ENCODE results near the gene PARD3B. TPM values are rescaled to one million over a fixed set of nuclear protein-coding genes. Genes with fewer than 3 reads are reported as not detected.

Gene PARD3B
- total and polyA plus RNA-seq, 10 of the 15 experiments (the other 5 are each of a cell fraction or from before 2014, with no cell fraction given), result 0.01 to 0.54 (median 0.07) TPM; not detected in 7

DNA sequence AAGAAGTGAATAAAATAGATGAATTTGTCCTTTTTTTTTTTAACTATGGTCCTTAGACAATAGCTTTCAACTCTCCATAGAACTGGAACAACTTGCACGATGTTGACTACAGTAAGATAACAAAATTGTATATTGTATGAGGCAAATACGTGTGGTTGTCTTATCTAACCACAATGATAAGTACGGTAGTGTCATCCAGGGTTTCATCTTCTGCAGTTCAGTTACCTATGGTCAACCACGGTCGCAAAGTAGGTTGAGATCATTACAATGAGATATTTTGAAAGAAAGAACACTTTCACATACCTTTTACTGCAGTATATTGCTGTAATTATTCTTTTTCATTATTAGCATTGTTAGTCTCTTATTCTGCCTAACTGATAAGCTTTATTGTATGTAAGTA is 295.2 kb downstream of the PARD3B start:
- intact Hi-C loops (cut with micrococcal nuclease; ENCODE audit: unreplicated experiment), result no loop called here
- TF ChIP-seq SMARCA5 (IDR thresholded peaks at IDR 0.05) (no peak), MEF2A (IDR thresholded peaks at IDR 0.05; ENCODE audit: insufficient read depth, low read depth, low read length) (no peak), BCL11A (IDR thresholded peaks at IDR 0.05; ENCODE audit: low read depth, low read length) (no peak), RB1 (IDR thresholded peaks at IDR 0.05; ENCODE audit: borderline replicate concordance) (no peak), CHD2 (IDR thresholded peaks at IDR 0.05; ENCODE audit: borderline replicate concordance, low read depth, low read length) (no peak), PAX8 (IDR thresholded peaks at IDR 0.05) (no peak), FOXK2 (IDR thresholded peaks at IDR 0.05) (no peak), EED (IDR thresholded peaks at IDR 0.05; ENCODE audit: low read depth) (no peak), BRCA1 (IDR thresholded peaks at IDR 0.05; ENCODE audit: low read depth, low read length) (no peak), SPI1 (IDR thresholded peaks at IDR 0.05; ENCODE audit: borderline replicate concordance, insufficient read depth, low read depth, low read length) (no peak), HCFC1 (IDR thresholded peaks at IDR 0.05; ENCODE audit: low read length) (no peak), RFX5 (IDR thresholded peaks at IDR 0.05; ENCODE audit: low read depth, low read length) (no peak), NFIC (IDR thresholded peaks at IDR 0.05; ENCODE audit: low read depth, low read length) (no peak), ZNF217 (IDR thresholded peaks at IDR 0.05) (no peak), TCF7 (IDR thresholded peaks at IDR 0.05; ENCODE audit: borderline replicate concordance) (no peak), NFYB (IDR thresholded peaks at IDR 0.05; ENCODE audit: insufficient read depth, low read depth, low read length) (no peak), PBX3 (IDR thresholded peaks at IDR 0.05; ENCODE audit: insufficient replicate concordance, low read depth, low read length) (no peak)
- TF ChIP-seq, protein P1, sequence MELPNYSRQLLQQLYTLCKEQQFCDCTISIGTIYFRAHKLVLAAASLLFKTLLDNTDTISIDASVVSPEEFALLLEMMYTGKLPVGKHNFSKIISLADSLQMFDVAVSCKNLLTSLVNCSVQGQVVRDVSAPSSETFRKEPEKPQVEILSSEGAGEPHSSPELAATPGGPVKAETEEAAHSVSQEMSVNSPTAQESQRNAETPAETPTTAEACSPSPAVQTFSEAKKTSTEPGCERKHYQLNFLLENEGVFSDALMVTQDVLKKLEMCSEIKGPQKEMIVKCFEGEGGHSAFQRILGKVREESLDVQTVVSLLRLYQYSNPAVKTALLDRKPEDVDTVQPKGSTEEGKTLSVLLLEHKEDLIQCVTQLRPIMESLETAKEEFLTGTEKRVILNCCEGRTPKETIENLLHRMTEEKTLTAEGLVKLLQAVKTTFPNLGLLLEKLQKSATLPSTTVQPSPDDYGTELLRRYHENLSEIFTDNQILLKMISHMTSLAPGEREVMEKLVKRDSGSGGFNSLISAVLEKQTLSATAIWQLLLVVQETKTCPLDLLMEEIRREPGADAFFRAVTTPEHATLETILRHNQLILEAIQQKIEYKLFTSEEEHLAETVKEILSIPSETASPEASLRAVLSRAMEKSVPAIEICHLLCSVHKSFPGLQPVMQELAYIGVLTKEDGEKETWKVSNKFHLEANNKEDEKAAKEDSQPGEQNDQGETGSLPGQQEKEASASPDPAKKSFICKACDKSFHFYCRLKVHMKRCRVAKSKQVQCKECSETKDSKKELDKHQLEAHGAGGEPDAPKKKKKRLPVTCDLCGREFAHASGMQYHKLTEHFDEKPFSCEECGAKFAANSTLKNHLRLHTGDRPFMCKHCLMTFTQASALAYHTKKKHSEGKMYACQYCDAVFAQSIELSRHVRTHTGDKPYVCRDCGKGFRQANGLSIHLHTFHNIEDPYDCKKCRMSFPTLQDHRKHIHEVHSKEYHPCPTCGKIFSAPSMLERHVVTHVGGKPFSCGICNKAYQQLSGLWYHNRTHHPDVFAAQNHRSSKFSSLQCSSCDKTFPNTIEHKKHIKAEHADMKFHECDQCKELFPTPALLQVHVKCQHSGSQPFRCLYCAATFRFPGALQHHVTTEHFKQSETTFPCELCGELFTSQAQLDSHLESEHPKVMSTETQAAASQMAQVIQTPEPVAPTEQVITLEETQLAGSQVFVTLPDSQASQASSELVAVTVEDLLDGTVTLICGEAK (IDR thresholded peaks at IDR 0.05; ENCODE audit: borderline replicate concordance), result no peak
- Histone ChIP-seq H2AFZ (ENCODE audit: control insufficient read depth, low read depth, low read length) (no peak overlapping the region), H3K4me3 (no peak overlapping the region), H3K9me3 (replicated peaks; ENCODE audit: control insufficient read depth, insufficient read depth, low read length) (no peaks in the 10 kb centered on the region), H3K4me1 (ENCODE audit: control insufficient read depth, insufficient read depth, low read length) (no peaks in the 10 kb centered on the region), H3K79me2 (ENCODE audit: control insufficient read depth, insufficient read depth, low read length) (no peaks in the 10 kb centered on the region), H3K9ac (ENCODE audit: control insufficient read depth, insufficient read depth, low read length) (no peak overlapping the region), H3K4me2 (ENCODE audit: control insufficient read depth, insufficient read depth) (no peak overlapping the region), H3K27me3 (replicated peaks in 1 of 2; ENCODE audit: control insufficient read depth in 2 of 2, insufficient read depth in 2 of 2, low read length in 1 of 2) (no peaks in the 10 kb centered on the region), H4K20me1 (ENCODE audit: control insufficient read depth, insufficient read depth) (no peaks in the 10 kb centered on the region), H3K27ac (ENCODE audit: control insufficient read depth, insufficient read depth) (no peak overlapping the region), H3K36me3 (ENCODE audit: control insufficient read depth in 2 of 2, insufficient read depth in 2 of 2, low read length in 1 of 2) (no peaks in the 10 kb centered on the region)
- CTCF ChIA-PET, result no interaction called here
- RAD21 ChIA-PET (ENCODE audit: unreplicated experiment), result interaction anchor here (0.6 kb wide), 1 partner anchor 40 kb away, joined by 4 read pairs; no protein-coding TSS in a partner anchor
- ATAC-seq (no peak), DNase-seq (ENCODE audit: low read depth, low spot score) (no peak), FAIRE-seq (no peak)
- SMC1A ChIA-PET (ENCODE audit: uncharacterized antibody, unreplicated experiment), result interaction anchor here (0.6 kb wide), 1 partner anchor 106 kb away, joined by 3 read pairs; no protein-coding TSS in a partner anchor
- POLR2A ChIA-PET, result no interaction called here
- BruUV-seq (replicated peaks), result no TSS peak
- WGBS (ENCODE audit: insufficient coverage, insufficient replicate concordance, low lambda C conversion rate, missing lambda C conversion rate), result 39% methylated on average over 5 of the region's 5 CpGs
- in situ Hi-C loops (cut with MboI), result no loop called here
